ENCODE data around the gene WDR86. TPM values are rescaled to one million over a fixed set of nuclear protein-coding genes. Genes with fewer than 3 reads are reported as not detected.

Gene WDR86
- polyA plus RNA-seq, 1 donor, result 6.6 TPM

DNA sequence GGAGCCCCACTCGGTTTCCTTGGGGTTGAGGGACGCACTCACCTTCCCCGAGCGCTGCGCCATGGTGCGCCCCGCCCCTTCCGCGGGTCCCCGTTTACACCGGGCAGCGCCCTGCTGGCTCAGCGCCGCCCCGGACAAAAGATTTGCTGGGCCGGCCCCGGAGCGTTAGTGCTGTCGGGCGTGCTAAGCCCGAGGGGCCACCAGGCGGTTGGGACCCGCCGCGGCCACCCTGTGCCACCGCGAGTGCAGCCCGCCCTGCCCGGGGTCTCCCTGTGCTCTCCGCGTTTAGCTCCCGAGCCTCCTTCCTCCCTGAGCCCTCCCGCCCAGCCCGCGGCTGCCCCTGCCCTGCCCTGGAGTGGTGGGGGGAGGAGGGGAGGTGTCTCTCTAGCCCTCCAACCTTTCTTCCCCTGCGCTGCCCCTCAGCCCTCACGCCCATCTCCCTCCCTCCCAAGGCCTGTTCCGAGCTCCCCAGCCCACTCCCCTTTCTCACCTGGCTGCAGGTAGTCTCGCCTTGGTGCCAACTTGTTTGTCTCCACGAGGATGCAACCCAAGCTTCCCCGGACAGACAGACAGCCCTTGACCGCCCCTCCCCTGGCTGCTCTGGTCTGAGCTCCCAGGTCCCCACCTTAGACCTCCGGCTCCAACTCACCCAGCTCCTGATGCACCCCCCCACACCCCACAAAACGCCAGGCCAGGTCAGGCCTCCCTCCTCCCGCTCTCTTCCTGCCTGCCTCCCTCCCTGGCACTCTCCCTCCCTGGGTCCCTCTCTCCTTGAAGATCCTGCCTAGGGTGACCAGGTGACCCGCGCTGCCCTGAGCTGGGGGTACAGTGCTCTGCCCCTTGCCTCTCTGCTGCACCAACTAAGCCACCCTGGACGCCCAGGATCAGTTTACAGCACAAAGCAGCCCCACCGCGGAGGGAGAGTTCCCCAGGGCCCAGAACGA is 30.3 kb upstream of the WDR86 start, which contains the start of gene CRYGN:
TSS of gene CRYGN (minus strand) at position 287 of the 944 bp plus-strand sequence. CDS start at position 63, 224 bp downstream.
- no peak for DNase-seq (ENCODE audit: low read depth)

GRCh38 chr7:151438864-151439601 is 29.2 kb upstream of the WDR86 start:
- DNase-seq (ENCODE audit: low read depth), result no peak

DNA sequence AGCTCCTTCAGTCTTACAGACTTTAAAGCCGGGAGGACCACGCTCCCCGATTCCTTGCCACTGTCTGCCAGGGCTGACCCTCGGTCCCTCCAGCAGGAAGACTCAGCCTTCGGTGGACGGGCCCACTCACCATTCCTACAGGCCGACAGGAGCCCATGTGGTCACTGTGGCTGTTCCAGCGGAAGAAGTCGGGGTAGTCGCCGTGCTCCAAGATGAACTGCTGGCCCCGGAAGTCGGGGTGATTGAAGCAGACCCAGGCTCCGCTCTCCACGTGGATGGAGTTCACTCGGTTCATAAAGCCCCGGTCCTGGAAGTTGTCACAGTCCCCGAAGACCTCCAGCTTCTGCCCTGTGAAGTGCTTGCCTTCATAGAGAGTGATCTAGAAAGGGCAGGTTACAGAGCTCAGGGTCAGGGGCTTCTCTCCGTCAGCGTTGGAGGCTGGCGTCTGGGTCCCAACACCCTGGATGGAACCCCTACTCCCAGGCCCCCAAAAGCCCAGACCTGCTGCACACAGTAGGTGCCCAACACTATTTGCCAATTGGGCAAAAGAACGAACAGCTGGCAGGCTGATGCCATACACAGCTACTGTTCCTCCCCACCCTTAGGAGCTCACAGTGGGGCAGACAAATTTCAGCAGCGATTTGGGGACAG is 28.2 kb upstream of the WDR86 start:
- no peak for DNase-seq (ENCODE audit: low read depth)

- no peak for DNase-seq (ENCODE audit: low read depth)
Observed at GRCh38 chr7:151437159-151437553, 27.3 kb upstream of the WDR86 start.

- no peak for DNase-seq (ENCODE audit: low read depth)
Observed at GRCh38 chr7:151436446-151437158, 26.8 kb upstream of the WDR86 start.

DNA sequence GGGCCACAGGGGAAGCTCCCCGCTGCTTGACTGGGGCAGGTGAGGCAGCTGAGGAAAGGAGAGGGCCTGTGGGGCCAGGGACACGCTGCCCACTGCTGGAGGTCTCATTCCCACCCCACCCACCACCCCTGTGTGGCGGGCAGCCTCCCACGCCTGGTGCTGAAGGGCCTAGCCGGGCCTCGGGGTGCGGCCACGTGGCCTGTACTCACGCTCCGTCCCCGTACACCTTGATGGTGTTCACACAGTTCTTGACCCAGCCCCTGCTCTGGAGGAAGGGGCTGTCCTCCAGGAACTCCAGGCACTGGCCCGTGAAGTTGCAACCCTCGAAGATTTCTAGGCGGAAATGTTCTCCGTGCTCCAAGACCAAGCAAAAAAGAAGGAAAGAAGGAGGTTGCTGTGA is 26.1 kb upstream of the WDR86 start:
- no peak for DNase-seq (ENCODE audit: low read depth)

DNA sequence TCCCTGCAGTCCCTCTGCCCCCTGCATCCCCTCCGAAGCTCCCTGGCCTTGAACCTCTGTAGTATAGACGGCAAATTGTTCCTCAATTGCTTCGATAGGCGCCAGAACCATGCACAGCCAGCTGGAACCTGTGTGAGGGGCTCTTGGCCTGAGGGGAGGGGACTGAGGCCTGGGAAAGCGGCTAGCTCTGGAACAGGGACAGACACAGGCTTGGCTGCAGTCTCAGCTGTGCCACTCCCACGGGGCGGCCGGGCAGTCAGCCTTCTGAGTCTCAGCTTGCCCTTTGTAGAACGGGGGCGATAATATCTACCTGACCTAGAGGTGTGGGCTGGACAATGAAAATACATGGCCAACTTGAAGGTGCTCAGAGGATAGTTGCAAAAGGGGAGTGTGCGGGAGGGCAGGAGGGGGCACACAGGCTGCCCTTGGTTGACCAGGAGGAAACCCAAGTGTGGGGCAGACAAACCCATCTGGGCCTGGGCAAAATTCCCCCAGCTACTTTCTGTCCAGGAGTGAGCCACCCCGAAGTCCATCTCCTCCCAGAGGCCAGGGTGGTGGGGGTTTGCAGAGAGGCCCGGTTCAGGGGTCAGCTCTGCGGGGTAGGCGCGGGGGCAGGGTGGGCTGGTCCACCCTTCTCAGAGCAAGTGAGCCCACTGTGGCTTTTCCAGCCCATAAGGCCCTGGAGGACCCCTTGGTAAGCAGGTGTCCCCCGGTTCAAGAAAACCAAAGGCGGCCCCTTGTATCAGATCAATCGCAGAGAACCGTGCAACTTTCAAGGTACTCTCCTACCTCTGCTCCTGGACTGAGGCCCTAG is 25.5 kb upstream of the WDR86 start:
- no peak for DNase-seq (ENCODE audit: low read depth)

DNA sequence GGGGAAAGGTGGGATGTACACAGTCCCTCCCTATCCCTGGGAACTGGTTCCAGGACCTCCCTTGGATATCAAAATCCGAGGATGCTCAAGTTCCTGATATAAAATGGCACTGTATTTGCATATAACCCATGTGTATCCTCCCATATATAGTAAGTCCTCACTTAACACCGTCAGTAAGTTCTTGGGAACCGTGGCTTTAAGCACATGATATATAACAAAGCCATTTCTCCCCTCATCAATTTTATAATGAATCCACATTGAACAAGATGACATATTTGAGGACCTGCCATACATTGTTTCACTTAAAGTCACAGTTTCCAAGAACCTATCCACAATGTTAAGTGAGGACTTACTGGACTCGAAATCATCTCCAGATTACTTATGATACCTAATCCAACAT is 24.7 kb upstream of the WDR86 start:
- DNase-seq (ENCODE audit: low read depth), result no peak

DNA sequence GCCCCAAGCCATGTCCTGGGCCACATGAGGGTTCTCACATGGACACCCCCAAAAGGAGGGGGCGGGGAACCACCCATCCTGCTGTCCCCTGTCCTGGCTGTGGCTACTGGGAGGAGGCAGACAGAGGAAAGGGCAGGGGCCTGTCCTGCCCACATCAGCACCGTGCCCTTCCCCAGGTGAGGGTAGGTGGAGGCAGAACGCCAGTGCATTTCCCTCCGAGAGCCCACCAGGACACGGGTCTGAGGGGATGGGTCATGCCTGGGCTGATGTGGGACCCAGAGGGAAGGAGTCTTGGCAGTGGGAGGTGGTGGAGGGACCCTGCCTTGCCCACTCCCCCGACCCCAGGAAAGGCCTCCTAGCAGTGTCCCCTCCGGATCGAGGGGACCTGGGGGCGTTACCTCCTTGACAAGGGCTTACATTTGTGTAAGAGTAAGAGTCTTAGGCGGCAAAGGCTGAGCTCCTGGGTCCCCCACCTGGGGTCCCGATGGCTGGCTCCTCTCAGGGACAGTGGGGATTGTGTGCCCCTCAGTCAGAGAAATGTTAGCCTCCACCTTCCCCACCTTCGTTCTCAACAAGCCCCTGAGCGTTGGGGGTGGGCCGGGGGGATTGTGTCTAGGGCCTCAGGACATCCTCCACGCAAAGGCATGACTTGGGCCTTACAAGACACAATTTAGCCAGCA is 24.0 kb upstream of the WDR86 start:
- DNase-seq (ENCODE audit: low read depth), result no peak

DNA sequence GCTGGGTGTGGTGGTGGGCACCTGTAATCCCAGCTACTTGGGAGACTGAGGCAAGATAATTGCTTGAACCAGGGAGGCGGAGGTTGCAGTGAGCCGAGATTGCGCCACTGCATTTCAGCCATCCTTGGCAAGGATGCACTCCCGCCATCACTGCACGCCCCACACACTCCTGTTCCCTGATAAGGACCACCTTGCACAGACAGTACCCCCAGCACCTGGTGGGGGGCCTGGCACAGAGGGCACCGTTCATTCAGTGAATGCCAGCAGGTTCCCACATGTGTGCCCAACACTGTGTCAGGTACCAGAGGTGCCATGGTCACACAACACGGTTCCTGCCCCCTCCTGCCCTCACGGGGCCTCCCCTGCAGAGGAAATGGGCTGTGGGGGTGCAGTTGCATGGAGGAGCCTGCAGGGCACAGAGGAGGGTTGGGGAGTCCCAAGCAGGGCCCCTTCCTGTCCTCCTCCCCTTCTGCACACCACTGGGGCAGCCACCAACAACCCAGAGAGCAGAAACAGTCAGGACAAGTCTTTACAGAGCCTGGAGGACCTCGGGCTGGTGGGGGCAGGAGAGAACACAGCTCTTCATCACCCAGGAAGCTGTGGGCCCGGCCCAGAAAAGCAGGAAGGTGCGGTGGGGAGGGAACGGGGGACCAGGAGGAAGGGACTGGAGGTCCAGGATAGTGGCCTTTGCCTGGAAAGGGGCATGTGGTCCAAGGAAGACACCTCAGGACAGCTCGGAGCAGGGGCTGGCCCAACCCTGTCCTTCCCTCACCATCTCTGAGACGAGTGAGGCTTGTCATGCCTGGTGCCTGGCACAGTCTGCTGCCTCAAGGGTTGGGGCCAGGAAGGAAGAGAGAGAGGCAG is 23.1 kb upstream of the WDR86 start:
- DNase-seq (ENCODE audit: low read depth), result no peak

DNA sequence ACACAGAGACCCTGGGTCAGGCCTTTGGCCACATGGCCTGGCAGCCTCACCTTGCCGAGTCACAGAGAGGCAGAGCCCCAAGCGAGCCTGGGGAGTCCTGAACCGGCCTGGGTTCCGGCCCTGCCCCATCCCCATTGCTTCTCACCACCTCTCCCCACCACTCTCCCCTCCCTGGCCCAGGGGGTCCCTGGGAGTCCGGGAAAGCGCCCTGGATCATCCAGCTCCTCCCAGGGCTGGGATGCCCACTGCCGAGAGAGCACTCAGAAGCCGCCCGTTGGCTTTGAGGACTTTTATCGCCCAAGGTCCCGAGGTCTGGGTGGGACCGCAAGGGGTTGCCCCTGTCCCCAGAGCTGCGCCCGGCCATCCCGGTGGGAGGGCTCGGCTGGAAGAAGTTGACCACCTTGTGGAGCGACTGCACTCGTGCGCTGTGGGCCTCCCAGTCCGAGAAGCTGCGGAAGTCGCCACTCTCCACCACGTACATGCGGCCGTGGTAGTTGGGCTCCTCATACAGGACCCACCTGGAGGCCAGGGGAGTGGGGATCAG is 22.0 kb upstream of the WDR86 start:
- DNase-seq (ENCODE audit: low read depth), result no peak

- DNase-seq (ENCODE audit: low read depth), result no peak
Observed at GRCh38 chr7:151431281-151431767, 21.5 kb upstream of the WDR86 start.

DNA sequence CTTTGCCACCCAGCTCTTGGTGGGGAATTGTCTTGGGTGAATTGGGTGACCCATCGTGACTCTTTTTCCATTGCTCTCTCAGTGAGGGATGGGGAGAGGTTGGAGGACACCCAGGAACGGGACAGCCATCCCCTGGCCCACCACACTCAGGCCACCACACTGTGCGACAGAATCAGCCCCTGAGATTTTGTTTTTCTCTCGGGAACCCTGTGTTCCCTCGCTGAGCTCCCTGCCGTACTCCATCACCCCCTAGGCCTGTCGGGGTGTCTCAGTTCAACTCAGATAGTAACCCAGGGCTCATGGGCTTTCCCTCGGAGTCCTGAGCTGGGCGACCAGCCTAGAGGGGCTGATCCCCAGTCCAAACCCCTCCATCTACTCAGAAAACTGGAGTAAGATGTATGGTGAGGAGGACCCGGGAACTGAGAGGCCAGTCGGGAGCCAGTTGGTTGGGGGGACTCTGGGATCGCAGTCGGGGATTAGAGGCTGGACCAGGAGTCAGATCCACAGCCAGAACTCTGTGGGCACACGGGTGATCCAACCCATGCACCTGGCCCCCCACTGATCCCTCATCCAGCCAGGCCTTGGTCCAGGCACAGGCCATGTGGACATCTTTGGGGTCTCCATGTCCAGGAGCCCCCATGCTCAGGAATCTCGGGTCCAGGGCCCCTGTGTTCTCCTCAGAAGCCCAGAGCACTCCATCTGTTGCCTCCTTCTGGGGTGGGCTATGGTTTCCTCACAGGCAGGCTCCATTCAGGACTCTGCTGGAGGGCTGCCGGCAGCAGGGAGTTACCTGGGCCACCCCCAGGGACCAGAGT is 20.8 kb upstream of the WDR86 start:
- no peak for DNase-seq (ENCODE audit: low read depth)

DNA sequence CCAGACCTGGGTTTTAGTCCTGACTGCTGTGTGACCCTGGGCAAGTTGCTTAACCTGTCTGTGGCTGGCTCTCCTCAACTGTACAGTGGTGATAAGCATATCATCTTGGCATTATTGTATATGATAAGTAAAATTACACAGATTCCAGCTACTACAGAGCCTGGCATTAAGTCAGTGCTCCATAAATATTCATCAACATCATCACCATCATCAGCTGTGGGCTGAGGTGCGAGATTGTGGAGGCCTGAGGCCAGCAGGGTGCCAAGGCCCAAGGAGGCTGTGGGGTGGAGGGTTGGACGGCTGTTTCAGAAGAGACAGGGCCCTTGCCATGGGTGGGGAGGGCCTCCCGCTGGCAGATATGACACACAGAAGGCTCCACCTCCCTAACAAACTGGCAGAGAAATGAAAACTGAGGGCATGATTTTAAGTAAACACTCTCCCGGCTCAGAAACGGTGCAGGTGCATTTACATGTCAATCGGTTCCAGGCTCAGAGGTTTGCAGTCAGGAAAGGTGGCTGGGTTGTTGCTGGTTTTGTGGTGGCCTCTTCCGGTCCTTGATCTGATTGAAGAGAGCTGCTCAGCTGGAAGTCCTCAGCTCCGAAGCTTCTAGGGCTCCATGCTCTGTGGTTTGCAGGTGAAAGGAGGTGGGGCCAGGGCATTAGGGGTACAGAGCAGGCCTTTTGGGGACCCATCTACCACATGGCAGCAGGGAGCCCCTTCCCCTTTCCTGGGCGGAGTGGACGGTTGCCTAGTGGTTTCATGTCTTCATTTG is 19.9 kb upstream of the WDR86 start:
- DNase-seq (ENCODE audit: low read depth), result no peak

DNA sequence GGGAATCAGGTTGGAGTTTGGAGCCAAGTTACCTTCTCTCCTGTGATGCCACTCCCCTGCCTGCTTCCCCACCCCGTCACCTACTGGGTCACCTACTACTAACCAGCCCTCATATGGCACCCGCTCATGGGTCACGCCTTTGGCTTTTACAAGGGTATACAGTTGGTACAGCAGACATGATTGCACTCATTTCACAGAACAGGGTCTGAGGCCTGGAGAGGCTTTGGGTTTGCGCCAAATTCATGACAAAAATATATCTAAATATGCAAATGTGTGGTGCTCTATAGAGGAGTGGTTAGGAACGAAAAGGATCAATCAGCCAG is 19.4 kb upstream of the WDR86 start:
- DNase-seq (ENCODE audit: low read depth), result no peak

DNA sequence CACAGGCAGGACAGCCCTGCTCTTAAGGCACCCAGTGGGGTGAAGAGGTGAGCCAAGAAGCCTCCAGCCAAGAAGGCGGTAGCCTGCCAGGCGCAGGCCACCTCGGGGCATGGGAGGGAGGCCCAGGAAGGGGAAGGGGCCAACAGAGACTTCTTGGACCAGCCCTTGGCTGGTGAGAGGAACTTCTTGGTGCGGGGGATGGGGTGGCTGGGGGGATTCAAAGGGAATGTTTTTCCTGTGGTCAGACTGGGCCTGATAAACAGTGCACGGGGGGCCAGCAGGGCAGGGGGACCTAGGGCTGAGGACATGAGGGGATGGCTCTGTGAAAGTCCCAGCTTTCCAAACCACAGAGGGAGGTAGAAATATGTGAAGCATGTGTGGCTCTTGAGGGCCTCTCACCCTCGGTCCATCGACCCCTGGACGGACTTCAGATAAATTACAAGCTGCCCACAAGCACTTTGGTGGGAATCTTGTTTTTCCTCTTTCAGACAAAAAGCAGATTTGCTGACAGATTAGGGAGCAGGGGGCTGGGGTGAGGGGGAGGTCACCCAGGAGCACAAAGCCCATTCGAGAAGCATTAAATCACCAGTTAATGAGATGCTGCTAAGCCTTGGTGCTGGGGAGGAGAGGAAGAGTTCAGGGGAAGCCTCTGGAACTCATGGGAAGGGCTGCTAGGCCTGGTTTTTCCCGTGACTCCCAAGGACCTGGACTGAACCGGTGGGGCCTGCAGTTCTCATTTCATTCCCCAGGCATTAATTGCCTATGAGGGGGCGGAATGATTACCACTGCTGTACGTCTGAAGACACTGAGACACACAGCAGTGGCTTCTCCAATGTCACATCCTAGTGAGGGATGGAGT is 18.8 kb upstream of the WDR86 start:
- no peak for DNase-seq (ENCODE audit: low read depth)

Measured in forelimb muscle (tissue), 1 donor.